Stimulated activated CD8-positive, alpha-beta memory T cell treated with anti-CD3 and anti-CD28 coated beads, Interleukin-4, amount 100 ng/mL, for 24 hours (primary cell): ENCODE results near the gene GSG1.

ENCODE experiments used
- DNase-seq: peaks from one replicate; pipeline ENCODE4 v3.0.0-alpha.2; 2020; ENCODE audit warnings: low read depth

GSG1 gene

DNA sequence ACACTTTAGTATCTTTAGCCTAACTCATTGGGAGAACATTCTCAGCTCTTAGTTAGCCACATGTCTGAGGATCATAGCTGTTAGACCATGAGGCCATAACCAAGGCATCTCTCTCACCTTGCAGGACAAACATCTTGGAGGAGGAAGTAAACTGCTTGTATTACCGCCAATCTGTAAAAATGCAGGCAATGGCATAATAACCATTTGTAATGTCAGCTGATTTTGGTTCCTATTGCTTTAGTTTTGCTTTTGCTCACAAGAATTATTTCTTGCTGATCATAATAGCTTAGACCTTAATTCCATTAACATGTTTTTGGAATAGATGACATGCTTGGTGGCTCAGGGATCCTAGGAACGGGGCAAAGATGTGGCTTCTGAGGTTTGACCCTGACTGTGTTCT lies 16.4 kb upstream of the GSG1 start:
- DNase-seq: no peak

DNA sequence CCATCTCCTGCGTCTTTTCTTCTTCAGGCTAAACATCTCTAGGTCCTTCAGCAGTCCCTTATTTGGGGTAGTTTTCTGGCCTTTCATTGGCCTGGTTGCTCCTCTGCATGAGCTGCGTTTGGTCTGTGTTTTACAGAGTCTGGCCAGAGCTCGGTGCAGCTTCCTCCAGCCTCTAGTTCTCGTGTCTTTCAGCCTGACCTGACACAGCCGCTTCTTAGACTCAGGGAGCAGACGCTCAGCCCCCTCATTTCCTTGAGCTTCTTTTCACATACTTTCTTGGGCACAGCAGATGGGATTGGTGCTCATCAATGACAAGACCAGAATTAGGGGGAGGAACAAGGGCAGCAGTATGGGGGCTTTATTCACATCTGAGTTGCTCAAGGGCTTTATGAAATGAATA lies 13.6 kb upstream of the GSG1 start:
- no peak for DNase-seq

GRCh38 chr12:13116259-13116658 lies 12.8 kb upstream of the GSG1 start:
- DNase-seq: no peak

GRCh38 chr12:13114251-13115052 lies 11.0 kb upstream of the GSG1 start:
- DNase-seq: no peak

- DNase-seq: no peak
Measured at GRCh38 chr12:13112968-13113367, 9.5 kb upstream of the GSG1 start.

DNA sequence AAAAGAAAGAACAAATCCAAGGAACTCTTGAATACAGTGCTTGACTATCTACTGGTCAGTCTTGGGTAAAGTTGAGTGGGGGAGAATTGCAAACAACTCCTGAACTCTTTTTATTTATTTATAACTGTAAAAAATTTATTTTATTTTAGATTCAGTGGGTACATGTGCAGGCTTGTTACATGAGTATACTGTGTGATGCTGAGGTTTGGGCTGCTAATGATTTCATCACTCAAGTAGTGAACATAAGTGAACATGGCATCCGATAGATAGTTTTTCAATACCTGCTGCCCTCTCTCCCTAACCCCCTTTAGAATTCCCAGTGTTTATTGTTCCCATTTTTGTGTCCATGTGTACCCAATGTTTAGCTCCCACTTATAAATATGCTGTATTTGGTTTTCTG lies 3.2 kb upstream of the GSG1 start:
- no peak for DNase-seq

GRCh38 chr12:13105781-13106180 lies 2.3 kb upstream of the GSG1 start:
- DNase-seq: no peak

DNA sequence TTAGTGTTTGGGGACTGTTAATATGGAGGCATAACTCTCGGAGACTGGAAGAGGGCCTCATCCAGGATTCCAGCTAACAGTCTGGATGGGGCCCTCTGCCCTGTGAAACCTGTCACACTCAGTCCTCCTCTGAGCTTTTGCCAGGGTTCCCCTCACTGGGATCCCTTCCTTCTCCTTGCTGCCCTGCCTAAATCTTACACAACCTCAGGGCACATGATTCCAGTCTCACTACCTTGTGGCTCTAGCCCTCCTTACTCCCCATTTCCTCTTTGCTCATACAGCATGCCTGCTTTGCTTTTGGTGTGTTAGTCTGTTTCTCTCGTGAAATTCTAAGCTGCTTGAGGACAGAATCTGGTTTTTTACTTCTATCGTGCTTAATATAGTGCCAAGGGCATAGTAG lies 942 bp upstream of the GSG1 start:
- no peak for DNase-seq

- DNase-seq: no peak
Measured at GRCh38 chr12:13102461-13103195, 839 bp downstream of the GSG1 start.

GRCh38 chr12:13101821-13102375 lies 1.6 kb downstream of the GSG1 start:
- no peak for DNase-seq

- peak; percentile 82 for DNase-seq
Measured at GRCh38 chr12:13100882-13101769, 2.3 kb downstream of the GSG1 start.

DNA sequence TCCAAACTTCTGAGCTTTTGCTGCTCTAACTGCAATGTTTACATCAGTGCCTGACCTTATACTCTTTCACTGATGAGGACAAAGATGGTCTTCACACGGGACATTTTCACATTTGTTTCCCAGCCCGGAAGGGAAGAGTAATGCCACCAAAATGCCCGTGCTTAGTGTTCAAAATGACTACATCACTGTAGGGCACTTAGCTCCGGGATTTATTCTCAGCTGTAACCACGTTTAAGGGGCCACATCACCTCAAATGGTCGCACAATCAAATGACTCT lies 2.9 kb downstream of the GSG1 start:
- DNase-seq: no peak

DNA sequence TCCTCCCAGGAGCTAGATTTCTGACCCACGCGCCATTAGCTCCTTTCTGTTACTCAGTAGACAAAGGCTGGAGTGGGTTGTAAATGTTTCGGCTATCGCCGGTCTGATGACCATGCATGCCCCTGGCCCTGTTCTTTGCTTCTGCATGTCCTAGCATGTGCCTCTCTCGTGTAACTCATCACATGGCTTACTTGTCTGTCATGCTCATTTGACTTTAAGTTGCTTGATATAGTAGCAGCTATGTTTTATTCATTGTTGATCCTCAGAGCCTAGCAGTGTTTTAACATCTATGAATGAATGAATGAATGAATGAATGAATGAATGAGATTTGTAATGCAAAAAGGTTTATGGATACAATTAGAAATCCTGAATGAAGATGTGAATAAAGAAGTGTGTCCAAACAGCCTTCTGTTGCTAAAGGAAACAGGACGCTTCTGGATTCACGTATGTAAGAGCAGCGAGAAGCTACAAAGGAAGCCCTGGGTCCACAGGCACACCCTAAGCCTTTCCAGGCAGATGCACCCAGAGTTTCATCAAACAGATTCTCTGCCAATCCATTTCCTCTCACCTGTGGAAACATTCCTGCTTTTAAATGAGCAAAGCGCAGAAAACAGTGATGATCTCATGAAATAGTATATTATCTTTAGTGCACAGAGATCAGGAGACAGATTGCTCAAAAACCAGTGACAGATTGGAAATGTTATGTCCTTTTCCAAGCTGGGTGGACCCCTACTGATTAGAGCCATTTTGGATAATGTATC lies 3.4 kb downstream of the GSG1 start:
- no peak for DNase-seq

DNA sequence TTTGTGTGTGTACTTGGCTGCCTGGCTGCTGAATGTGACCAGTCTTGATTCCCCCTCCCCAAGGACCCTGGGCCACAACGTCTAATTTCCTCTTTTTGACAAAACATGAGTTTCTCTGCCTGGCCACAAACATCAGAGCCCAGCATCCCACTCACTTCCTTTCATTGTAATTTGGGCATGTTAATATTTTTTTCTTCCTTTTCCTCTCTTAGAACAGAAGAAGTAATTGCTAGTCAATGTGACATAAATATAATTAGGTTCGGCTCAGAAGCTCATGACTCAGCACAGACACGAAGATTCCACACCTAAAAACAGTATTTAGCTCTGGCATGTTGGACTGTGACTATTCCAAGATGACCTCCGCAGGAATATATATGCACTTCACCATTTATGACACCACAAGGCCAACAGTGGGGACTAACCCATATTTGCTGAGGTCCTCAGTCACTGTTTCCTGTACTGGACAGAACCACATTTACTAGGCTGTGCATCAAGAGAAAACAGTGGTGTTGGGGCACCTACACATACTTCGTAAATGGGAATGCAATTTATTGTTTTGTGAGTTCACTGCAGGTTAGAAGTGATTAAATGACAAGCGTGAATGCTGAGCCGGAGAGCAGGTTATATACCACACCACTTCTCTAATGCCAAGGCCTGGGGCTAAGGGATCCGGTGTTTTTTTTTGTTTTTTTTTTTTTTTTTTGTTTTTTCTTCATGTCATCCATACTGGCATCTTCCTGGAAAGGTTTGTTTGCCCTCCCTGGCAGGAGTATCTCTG lies 4.2 kb downstream of the GSG1 start:
- DNase-seq: no peak

DNA sequence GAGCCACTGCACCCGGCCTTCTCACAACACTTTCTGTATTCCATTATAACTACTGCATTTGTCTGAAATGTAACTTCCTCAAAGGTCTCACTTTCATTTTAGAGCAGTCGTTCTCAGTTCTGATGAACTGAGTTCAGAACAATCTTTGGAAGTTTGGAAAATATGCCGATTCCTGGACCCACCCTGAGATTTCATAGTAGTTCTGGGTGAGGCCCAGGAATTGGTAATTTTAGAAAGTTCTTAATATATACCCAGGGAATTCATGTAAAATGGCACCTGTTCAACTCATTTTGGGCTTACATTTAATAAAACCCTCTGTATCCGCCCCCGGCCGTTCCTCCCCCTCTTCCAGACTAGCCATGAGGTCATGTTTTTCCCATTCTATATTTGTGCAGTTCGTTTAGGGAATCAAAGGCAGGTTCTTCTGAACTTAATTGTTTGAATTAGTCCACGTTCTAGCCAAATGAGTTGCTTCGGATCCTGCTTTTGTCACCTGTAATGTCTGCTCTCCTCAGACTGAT lies 5.9 kb downstream of the GSG1 start:
- DNase-seq: no peak

DNA sequence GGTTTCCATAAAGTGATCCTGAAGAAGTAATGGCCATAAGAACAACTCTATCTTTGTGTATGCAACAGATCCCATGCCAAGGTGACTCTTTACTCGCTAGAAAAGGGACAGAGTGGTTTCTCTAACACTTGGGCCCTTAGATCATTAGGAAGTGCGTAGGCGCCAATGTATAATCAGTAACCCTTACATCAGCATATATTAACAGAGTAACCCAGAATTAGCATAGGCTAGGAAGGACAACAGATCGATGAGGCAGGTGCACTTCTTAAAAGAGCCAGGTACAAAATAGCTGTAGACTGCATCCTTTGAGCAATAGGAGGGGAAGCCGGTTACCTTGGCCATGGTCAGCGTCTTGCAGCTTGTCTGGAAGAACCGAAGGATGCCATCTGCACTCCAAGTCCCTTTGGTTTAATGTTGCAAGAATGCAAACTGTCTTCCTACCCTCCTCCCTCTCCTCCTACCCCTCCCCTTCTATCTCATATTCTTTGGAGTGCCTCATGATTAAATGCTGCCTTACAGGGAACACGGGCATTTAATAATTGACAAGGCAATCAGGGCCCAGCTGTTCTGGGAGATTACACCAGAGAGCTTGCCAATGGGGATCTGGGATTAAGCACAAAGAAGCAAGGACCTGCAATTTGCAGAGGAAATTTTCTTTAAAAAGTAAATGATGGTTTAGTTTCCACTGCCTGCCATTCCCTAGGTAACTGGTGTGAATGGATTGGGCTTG lies 8.0 kb downstream of the GSG1 start:
- no peak for DNase-seq

- no peak for DNase-seq
Measured at GRCh38 chr12:13094367-13094766, 9.1 kb downstream of the GSG1 start.

DNA sequence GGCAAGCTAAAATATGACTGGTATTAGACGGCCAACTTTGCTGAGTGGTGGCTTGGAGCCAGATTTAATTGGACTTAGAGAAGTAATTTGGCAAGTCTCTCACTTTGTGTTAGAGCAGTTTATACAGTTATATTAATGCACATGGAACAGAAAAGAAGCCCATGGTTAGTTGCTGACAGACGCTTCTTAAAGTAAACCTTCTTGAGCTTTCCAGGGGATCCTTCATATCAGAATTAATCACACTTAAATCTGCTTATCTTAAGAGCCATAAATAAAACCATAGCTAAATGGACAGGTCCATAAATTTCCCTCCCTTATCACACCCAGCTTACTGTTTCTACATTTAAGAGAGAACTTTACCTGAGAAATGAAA lies 9.6 kb downstream of the GSG1 start:
- no peak for DNase-seq

DNA sequence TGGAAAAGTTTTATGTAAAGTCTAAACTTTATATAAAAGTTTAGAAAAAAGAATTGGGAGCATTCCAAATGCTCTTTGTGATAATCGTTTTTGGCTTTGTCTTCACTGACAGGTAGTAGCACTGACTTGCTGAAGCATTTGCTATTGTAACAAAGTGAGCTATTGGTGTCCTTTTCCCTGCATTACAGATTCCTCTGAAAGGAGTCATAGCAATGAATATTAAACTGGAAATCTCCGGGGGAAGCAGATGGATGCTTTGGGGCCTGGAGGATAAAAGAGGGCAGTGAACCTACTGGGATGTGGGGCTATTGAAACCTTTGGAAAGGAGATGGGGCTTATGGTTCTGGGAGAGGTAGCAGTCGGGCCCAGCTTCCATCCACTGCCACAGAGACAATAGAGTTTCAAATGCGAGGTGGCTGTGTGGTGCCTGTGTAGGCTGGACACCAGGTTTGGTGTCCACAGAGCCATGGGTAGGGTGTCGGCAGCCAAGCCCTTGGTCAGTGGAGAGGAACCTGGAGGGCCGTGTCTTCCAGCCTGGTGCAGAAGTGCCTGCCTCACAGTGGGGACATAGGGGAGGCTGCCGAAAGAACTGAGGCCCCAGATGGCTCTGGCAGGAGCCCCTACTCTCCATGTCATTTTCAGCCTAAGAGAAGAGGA lies 10.1 kb downstream of the GSG1 start:
- DNase-seq: no peak

GRCh38 chr12:13091832-13092231 lies 11.6 kb downstream of the GSG1 start:
- no peak for DNase-seq
